HK-2 (cell line): ENCODE measurements around the gene TOGARAM2.

Experiments
- DNase-seq: peaks from one replicate; pipeline ENCODE4 v3.0.0-alpha.2; 2018; ENCODE audit not compliant: unreplicated experiment

TOGARAM2 gene

GRCh38 chr2:28997847-28998735 is 17.0 kb downstream of the TOGARAM2 start:
- no peak for DNase-seq

GRCh38 chr2:29000481-29000880 is 19.4 kb downstream of the TOGARAM2 start:
- DNase-seq, result no peak

DNA sequence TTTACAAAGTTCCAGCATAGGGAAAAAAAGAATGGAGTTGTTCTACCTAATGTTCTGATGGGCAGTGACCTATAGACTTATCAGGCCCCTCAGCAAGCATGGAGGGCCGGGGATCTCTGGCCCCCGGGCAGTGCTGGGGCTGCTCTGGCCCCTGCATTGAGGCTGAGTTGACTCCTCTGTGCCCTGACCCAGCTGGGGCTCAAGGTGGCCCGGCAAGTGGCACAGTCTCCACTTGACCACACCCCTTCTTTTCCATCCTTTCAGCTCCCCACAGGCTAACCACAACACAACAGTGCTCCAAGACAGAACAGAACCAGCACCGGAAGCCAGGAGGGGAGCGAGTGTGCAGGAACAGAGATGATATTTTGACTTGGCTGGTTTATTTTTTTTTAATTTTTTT is 19.9 kb downstream of the TOGARAM2 start:
- no peak for DNase-seq

DNA sequence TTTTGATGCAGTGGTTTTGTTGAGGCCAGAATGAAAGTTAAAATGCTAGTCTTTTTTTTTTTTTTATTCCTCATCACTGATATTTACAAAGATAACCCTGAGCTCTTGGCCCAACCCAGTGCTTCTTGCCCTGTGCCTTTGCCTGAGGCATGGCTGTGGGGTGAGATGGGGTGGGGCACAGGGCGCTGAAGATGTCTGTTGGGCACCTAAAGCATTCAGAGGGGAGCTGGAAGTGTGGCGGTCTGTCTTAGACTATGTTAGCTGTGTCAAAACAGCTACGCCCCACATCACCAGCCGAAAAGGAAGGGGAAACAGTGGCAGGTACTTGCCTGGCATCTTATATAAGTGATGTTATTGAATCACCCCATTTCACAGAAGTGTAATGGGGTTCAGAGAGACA is 20.7 kb downstream of the TOGARAM2 start:
- DNase-seq, result no peak

GRCh38 chr2:29004755-29005154 is 23.7 kb downstream of the TOGARAM2 start:
- no peak for DNase-seq

- no peak for DNase-seq
Observed at GRCh38 chr2:29005331-29005730, 24.2 kb downstream of the TOGARAM2 start.

DNA sequence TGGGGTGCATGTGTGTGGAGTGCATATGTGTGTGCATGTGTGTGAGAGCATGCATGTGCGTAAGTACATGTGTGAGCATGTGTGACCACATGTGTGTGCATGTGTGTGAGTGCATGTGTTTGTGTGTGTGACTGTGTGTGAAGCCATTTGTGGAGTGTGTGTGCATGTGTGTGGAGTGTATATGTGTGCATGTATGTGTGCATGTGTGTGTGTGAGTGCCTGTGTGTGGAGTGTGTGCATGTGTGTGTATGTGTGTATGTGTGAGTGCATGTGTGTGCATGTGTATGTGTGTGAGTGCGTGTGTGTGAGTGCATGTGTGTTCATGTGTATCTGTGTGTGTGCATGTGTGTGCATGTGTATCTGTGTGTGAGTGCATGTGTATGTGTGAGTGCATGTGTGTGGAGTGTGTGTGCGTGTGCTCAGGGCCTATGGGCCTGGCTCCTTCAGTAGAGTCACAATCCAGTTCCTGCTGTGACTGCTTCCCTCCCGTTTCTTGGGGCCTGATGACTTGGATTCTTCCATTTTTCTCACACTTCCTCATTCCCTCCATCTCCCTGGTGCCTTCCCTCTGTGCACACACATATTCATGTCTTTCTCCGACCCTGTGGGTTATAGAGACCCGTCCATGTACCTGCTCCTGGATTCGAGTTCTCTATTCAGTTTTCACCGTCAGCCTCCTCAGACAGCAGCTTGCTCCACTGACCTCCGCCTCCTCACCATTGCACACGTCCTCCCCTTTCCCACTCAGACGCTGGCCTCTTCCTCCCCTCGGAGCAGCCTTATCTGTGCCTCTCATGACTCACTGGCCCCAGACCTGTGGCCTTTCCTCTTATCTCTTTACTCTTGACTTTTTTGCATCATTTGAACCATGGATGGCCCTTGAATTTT is 25.2 kb downstream of the TOGARAM2 start:
- no peak for DNase-seq

- DNase-seq, result no peak
Observed at GRCh38 chr2:29006980-29007301, 25.8 kb downstream of the TOGARAM2 start.

DNA sequence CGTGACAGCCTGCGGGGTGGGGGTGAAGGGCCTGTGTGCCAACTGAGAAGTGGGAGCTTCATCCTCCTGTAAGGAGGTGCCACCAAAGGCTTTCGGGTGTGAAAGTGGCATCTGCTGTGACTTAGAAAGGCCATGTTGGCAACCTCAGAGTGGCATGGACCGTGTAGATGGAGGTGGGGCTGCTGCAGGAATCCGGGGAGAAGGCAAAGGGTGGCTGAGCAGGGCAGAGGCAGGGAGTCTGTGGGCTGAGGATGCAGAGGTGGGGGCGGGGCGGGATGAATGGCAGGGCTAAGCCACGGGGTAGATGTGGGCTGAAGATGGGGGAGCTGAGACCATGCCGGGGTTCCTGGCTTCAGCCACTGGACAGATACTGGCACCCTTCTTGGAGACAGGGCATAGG is 28.2 kb downstream of the TOGARAM2 start:
- DNase-seq, result no peak

GRCh38 chr2:29009711-29010677 is 28.9 kb downstream of the TOGARAM2 start:
- no peak for DNase-seq

- DNase-seq, result no peak
Observed at GRCh38 chr2:29010946-29011345, 29.8 kb downstream of the TOGARAM2 start.

GRCh38 chr2:29011418-29012060 is 30.4 kb downstream of the TOGARAM2 start:
- DNase-seq, result no peak

GRCh38 chr2:29012211-29012681 is 31.1 kb downstream of the TOGARAM2 start:
- no peak for DNase-seq

DNA sequence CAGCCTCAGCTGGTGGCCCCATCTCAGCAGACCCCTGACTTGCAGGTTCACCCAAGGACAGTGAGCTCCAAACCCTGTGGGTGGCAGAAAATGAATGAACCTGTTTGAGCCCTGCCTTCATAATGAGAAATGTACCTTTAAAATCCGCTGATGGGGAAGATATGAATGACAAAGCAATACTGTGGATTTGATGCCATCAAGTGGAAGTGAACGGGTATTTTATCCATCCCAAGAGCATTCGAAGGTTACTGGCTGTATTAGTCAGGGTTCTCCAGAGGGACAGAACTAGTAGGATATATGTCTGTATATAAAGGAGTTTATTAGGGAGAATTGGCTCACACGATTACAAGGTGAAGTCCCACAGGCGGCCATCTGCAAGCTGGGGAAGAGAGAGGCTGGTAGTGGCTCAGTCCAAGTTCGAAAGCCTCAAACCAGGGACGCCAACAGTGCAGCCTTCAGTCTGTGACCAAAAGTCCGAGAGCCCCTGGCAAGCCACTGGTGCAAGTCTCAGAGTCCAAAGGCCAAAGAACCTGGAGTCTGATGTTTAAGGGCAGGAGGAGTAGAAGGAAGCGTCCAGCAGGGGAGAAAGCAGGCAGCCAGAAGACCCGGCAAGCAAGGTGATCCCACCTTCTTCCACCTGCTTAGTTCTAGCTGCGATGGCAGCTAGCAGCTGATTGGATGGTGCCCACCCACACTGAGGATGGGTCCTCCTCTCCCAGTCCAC is 32.1 kb downstream of the TOGARAM2 start:
- DNase-seq, result no peak

DNA sequence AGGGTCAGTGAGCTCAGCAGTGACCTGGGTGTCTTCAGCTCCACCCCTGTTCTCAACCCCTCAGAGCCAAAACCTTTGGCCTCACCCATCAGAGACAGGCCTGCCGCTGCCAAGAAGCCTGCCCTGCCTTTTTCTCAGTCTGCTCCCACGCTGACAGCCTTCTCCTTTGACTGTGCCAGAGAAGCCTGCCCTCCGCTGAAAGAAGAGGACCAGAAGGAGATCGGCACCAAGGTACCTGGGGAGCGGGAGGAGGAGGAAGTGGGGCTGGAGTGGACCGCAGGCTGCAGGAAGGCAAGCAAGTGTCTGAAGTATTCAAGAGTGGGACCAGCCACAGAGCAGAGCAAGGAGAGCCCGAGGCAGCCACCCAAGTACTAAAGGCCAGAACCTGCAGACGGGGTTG is 33.2 kb downstream of the TOGARAM2 start:
- no peak for DNase-seq

GRCh38 chr2:29014811-29015421 is 33.8 kb downstream of the TOGARAM2 start:
- DNase-seq, result no peak

- no peak for DNase-seq
Observed at GRCh38 chr2:29015701-29016470, 34.8 kb downstream of the TOGARAM2 start.

DNA sequence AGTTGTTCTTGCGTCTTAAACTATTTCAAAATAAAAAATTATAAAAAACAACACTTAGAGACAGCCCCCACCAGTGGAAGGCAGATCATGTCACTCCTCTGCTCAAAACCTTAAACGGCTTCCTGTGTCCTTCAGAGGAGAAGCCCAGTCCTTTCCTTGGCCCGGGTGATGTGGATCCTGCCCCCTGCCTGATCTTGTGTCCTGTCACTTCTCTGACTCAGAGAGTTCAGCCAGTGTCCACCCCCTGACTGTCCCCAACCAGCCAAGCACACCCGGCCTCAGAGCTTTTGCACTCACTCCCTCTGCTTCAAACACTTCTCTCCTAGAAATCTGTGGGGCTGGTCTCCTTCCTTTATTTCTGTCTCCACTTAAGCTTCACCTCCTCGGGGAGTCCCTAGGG is 35.4 kb downstream of the TOGARAM2 start:
- no peak for DNase-seq

GRCh38 chr2:29017716-29018435 is 36.8 kb downstream of the TOGARAM2 start:
- no peak for DNase-seq
